Ishikawa (cell line): Measurements from ENCODE around the gene NDUFA6.

ENCODE experiments used
- CEBPB ChIP-seq: IDR thresholded peaks from 2 replicates; pipeline ENCODE4 v1.6.1; 2012
- CREB1 ChIP-seq: IDR thresholded peaks from 2 replicates; pipeline ENCODE4 v1.6.1; 2012; ENCODE audit warnings: low read depth
- EGR1 ChIP-seq: IDR thresholded peaks from 2 replicates; pipeline ENCODE4 v1.6.1; 2012
- EP300 ChIP-seq: IDR thresholded peaks from 2 replicates; pipeline ENCODE4 v1.6.1; 2012; ENCODE audit warnings: borderline replicate concordance
- FOXM1 ChIP-seq: IDR thresholded peaks from 2 replicates; pipeline ENCODE4 v1.6.1; 2012; ENCODE audit warnings: low read depth, borderline replicate concordance
- NFIC ChIP-seq: IDR thresholded peaks from 2 replicates; pipeline ENCODE4 v1.6.1; 2012
- RAD21 ChIP-seq: IDR thresholded peaks from 2 replicates; pipeline ENCODE4 v1.6.1; 2012; ENCODE audit warnings: low read depth
- REST ChIP-seq: IDR thresholded peaks from 2 replicates; pipeline ENCODE4 v1.6.1; 2012; ENCODE audit warnings: low read depth, mild to moderate bottlenecking
- TAF1 ChIP-seq: IDR thresholded peaks from 2 replicates; pipeline ENCODE4 v1.6.1; 2012; ENCODE audit warnings: low read depth, mild to moderate bottlenecking
- TCF12 ChIP-seq: IDR thresholded peaks from 2 replicates; pipeline ENCODE4 v1.6.1; 2012; ENCODE audit warnings: low read depth
- YY1 ChIP-seq: IDR thresholded peaks from 2 replicates; pipeline ENCODE4 v1.6.1; 2012; ENCODE audit warnings: low read depth
- ZBTB7A ChIP-seq: IDR thresholded peaks from 2 replicates; pipeline ENCODE4 v1.6.1; 2012; ENCODE audit warnings: low read depth
- TF ChIP-seq, protein P1 (sequence below): IDR thresholded peaks from 2 replicates; pipeline ENCODE4 v1.6.1; 2012
- TF ChIP-seq, protein P2 (sequence below): IDR thresholded peaks from 2 replicates; pipeline ENCODE4 v1.6.1; 2012

DNA sequence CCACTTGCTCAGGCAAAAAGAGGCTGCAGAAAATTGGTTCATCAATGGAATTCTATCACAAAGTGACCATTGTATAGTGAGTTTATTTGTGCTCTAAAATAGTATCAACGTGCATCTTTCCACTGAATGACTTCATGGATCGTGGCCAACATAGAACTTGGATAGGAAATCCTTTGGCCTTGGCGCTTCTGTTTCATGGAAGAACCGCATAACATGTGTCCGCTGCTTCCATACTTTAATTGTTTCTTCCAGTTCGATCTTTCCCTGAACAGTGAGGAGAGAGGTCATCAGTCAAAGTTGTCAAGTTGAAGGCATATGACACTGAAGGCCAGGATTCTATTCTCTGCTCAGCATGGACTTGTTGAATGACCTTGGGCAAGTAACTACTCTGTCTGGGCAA lies 4.5 kb downstream of the NDUFA6 start:
- TF ChIP-seq REST (no peak), RAD21 (no peak), FOXM1 (no peak), EP300 (no peak), CREB1 (no peak), CEBPB (no peak), TAF1 (no peak), NFIC (no peak), TCF12 (no peak), EGR1 (no peak), ZBTB7A (no peak), YY1 (no peak)
- TF ChIP-seq, protein P1, sequence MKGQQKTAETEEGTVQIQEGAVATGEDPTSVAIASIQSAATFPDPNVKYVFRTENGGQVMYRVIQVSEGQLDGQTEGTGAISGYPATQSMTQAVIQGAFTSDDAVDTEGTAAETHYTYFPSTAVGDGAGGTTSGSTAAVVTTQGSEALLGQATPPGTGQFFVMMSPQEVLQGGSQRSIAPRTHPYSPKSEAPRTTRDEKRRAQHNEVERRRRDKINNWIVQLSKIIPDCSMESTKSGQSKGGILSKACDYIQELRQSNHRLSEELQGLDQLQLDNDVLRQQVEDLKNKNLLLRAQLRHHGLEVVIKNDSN = no peak
- TF ChIP-seq, protein P2, sequence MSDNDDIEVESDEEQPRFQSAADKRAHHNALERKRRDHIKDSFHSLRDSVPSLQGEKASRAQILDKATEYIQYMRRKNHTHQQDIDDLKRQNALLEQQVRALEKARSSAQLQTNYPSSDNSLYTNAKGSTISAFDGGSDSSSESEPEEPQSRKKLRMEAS = no peak
